Left ventricle myocardium superior (tissue), 1 donor: ENCODE data around the gene OSBPL2. TPM values are rescaled to one million over a fixed set of nuclear protein-coding genes. Genes with fewer than 3 reads are reported as not detected.

Source experiments
- ATAC-seq: fragments of 200-7000 bp; cut with Tn5 transposase; one replicate; pipeline ENCODE4 v1.9.1; 2020; ENCODE audit warnings: mild to moderate bottlenecking, moderate library complexity
- DNase-seq: peaks from one replicate; pipeline ENCODE4 v3.0.0-alpha.2; 2020
- intact Hi-C: fragments of 100-400 bp; cut with micrococcal nuclease; formaldehyde crosslinking; loops from one replicate; pipeline ENCODE4 v1.11.0; 2022
- total RNA-seq: library from RNA; stranded (reverse); fragmentation: NEBNext Ultra II Directional; extraction: Animal tissue kit (Norgen Biotek cat#: 25700); gene quantifications from one replicate; pipeline ENCODE4 v1.2.1, GENCODE V29; 2021
- donor health status: DM: no; HTN: yes; CAD: no; lungs with severe emphysema.

The OSBPL2 gene
- total RNA-seq, 1 donor from 2014 or later, result 60.0 TPM

DNA sequence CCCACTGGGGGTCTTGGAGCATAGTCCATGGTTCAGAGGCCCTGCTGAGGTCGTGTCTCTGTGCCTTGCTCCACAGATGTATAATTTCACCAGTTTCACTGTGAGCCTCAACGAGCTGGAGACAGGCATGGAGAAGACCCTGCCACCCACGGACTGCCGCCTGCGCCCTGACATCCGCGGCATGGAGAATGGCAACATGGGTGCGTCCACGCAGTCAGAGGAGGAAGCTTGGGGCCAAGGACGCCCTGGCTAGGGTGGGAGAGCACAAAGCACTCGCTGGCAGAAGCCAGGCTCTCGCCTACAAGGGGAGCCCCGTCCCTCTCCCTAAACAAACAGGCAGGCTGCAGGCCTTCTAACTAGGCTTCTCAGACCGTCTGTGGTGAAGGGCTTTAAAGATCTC is 50.8 kb downstream of the OSBPL2 start:
- intact Hi-C loops, result no loop called here
- DNase-seq (no peak), ATAC-seq (no peak)

GRCh38 chr20:62289898-62290297 is 51.6 kb downstream of the OSBPL2 start:
- ATAC-seq, result no peak
- DNase-seq, result no peak

GRCh38 chr20:62291251-62292066 is 53.1 kb downstream of the OSBPL2 start:
- no peak for DNase-seq
- ATAC-seq, result no peak
- intact Hi-C loops, result no loop called here

More at GRCh38 chr20:62289898-62290297, 51.6 kb downstream of the OSBPL2 start:
- intact Hi-C loops, result no loop called here

DNA sequence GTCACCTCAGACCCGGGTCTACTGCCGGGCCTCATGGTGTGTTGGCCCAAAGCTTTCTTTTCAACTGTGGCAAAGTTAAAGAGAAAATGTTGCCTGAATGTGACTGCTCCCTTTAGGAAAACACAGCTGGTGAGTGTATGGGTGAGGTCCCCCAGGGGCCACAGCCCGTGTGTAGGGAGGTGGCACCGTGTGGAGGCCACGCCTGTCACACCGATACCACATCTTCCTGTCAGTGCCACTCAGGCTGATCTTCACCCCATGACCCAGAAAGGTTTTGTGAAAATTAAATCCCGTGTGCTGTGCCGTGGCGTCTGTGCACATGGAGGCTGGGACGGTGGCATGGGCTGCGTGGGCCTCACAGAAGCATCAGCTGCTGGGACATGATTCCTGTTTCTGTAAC is 53.8 kb downstream of the OSBPL2 start:
- ATAC-seq, result no peak
- DNase-seq, result no peak
- intact Hi-C loops, result no loop called here

DNA sequence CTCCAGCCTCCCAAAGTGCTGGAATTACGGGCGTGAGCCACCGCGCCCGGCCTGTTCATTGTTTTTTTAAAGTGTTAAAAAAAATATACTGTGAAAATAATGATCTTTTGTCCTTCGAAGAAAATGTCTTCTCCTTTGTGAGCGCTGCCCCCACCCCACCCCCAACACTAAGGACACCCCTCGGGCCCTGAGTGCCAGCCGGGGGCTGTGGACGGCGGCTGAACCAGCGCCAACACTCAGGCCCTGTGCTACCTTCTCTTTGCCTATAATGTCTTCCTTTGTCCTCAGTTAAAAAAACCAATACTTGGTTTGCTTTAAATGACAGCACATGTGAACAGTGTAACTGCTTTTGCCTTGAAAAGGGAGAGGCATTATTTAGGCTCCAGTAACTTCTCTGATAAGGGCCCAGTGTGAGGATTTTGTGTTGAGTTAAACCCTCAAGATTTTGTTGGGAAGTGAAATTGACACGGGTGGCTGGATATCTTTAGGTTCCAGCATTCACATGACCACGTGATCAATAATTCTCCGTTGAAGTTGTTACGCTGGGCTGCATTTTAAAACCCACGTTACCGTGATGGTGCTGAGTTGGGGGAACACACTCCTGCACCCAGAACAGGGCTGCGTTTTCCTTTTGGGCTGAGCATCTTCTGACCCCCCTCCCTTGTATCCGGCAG is 54.9 kb downstream of the OSBPL2 start:
- intact Hi-C loops, result no loop called here
- DNase-seq, result no peak

DNA sequence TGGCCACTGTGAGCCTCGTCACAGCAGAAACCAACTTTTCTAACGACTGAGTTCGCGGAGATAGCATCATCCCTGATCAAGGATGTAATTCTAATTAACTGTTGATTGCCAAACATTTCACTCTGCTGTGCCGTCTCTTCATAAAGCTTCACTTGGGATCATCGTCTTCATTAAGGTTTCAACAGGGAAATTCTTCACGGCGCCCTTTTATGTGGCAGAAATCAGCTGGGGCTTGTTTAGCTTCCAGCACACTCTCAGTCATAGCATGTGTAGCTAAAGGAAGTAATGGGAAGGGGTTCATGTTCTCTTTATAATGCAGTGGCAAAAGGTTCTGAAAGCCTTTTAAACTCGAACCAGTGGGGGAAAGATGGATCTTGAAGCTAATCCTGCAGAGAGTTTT is 55.6 kb downstream of the OSBPL2 start:
- no peak for DNase-seq
- ATAC-seq, result no peak
- intact Hi-C loops, result no loop called here

More for the DNA sequence above, 54.9 kb downstream of the OSBPL2 start:
- ATAC-seq, result no peak

- intact Hi-C loops, result no loop called here
- DNase-seq (no peak), ATAC-seq (no peak)
Measured at GRCh38 chr20:62294516-62294915, 56.2 kb downstream of the OSBPL2 start.

- intact Hi-C loops, result no loop called here
- DNase-seq (no peak), ATAC-seq (no peak)
Measured at GRCh38 chr20:62296724-62297448, 58.6 kb downstream of the OSBPL2 start.

DNA sequence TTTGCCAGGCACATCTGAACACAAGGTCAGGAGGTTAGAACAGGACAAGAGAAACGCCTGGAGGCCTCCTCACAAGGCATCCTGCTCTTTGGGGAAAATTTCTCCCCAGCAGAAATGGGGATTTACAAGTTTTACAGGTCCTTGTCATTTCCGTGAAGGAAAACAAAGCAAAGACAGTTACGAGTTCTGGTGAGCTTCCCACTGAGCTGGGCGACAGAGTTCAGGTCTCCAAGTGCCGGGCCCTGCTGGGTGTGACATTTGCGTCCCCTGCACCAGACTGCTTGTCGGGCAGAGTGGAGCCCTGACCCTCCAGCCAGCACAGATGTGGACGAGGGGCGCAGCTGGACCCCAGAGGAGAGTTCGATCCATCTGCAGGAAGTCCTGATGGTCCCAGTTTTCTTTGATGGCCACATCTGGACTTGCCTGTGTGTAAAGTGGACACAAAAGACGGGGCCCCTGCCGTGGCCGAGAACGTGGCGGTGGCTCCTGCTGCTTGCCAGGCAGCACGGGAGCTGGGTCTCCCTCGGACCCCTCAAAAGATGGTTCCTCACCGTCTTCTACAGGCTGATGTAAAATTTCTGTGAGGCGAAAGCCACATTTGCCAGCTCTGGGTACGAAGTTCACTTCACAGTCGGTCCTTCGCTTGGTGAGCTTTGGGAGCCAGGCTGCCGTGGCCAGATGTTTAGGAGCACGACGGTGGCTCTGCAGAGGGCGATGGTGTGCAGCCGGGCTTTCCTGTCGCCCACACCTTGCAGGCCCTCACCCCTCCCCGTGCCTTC is 59.3 kb downstream of the OSBPL2 start:
- DNase-seq, result no peak
- no peak for ATAC-seq
- intact Hi-C loops, result no loop called here

GRCh38 chr20:62298577-62299249 is 60.4 kb downstream of the OSBPL2 start:
- intact Hi-C loops, result no loop called here
- ATAC-seq, result no peak
- DNase-seq, result no peak

DNA sequence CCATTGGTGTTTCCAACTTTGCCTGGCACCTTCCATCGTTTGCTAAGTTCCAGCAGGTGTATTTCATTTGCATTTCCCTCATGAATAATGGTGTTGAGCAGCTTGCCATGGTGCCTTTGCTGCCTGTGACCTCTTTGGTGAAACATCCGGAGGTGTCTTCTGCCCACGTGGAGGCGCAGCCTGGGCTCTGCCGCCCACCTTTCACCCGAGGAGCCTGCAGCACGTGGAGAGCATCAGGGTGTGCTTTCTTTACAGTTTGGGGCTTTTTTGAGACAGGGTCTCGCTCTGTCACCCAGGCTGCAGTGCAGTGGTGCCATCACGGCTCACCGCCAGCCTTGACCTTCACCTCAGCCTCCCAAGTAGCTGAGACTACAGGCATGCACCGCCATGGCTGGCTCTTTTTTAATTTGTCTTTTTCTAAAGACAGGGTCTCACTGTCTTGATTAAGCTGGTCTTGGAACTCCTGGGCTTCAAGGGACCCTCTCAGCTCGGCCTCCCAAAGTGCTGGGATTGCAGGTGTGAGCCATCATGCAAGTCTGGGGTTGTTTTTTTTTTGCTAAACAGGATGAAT is 61.4 kb downstream of the OSBPL2 start:
- intact Hi-C loops, result loop anchor here (5.0 kb wide), 1 partner anchor 83 kb away; no protein-coding TSS in a partner anchor
- no peak for ATAC-seq
- no peak for DNase-seq

- DNase-seq (no peak), ATAC-seq (no peak)
- intact Hi-C loops, result loop anchor here (5.0 kb wide), 1 partner anchor 82 kb away; no protein-coding TSS in a partner anchor
Measured at GRCh38 chr20:62300319-62300718, 62.0 kb downstream of the OSBPL2 start.

DNA sequence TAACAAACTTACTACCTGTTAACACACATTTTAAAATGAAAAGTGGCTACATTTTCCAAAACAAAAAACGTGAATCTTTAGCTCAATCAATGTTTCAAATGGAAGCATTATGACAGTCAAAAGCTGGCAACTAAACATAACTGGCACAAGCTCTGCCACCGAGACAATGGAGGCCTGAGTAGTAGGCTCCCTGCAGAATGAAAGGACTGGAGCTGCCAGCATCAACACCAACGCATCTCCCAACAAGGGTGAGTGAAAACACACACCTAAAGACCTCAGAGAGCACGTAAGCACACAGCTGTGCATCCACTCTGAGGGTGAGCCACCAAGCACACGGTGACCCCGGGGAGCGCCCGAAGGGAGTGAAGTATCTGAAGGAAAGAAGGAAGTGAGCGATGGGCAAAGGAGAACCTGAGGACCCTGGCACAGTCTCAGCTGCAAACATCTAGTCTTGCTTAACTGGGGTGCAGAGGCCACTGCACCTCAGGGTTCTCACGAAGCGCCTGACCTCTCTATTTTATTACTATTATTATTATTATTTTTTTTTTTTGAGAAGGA is 62.9 kb downstream of the OSBPL2 start:
- DNase-seq (no peak), ATAC-seq (no peak)
- intact Hi-C loops, result loop anchor here (5.0 kb wide), 1 partner anchor 81 kb away; no protein-coding TSS in a partner anchor

GRCh38 chr20:62301773-62302340 is 63.5 kb downstream of the OSBPL2 start:
- peak; percentile 95 for DNase-seq
- intact Hi-C loops, result loop anchor here (5.0 kb wide), 1 partner anchor 80 kb away; no protein-coding TSS in a partner anchor
- peak; percentile 76 for ATAC-seq

DNA sequence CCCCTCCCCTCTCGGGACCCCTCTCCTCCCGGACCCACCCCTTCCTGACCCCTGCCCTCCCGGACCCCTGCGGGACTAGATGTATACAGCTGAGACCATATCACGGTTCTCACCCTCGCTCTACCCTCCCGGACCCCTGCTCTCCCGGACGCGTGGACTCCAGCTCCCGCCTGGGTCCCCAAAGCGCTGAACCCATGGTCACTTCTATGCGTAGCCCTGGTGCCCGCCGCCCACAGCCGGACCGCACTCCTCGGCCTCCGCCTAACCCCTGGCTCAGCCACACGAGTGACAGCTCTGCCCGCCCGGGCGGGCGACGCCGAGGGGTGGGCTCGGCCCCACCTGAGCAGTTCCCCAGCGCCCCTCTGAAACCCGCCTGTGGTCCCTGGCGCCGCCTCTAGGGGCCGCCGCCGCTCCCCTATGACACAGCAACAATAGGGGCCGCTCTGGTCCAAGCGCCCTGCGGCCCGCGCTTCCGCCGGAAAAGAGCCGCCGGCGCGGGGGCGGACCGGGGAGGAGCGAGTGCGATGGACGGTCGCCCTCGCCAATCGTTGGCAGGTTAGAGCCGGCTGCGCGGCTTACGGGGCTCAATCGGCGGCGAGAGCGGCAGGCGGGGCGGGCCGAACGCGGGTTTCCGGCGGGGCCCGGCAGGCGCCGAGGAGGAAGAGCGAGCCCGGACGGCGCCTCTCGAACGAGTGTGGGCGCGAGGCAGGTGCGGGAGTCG is 64.2 kb downstream of the OSBPL2 start, which contains the start of gene ADRM1:
ADRM1 (plus strand) TSS at position 657 of the 721 bp plus-strand sequence. CDS start 572 bp downstream, outside the sequence.
- ATAC-seq (peak; percentile 93), DNase-seq (peak; percentile 98)
- intact Hi-C loops, result loop anchor here (5.0 kb wide), 1 partner anchor 80 kb away; no protein-coding TSS in a partner anchor

GRCh38 chr20:62303062-62303339 is 64.7 kb downstream of the OSBPL2 start:
- DNase-seq, result no peak
- ATAC-seq, result no peak
- intact Hi-C loops, result loop anchor here (5.0 kb wide), 1 partner anchor 79 kb away; no protein-coding TSS in a partner anchor
